K562 (cell line): ENCODE results near the gene HOXB4. TPM values are rescaled to one million over a fixed set of nuclear protein-coding genes. Genes with fewer than 3 reads are reported as not detected.

Experiments
- BHLHE40 ChIP-seq: IDR thresholded peaks from 2 replicates; pipeline ENCODE4 v1.6.1; 2011; ENCODE audit warnings: low read length, improper control_type of control experiment
- EGR1 ChIP-seq: fragments of 450-650 bp; conservative IDR thresholded peaks from 2 replicates; pipeline ENCODE4 v1.6.1; 2017; ENCODE audit warnings: mild to moderate bottlenecking
- FIP1L1 ChIP-seq: fragments of 200-400 bp; formaldehyde crosslinking; IDR thresholded peaks from 2 replicates; pipeline ENCODE4 v1.6.1; 2018; ENCODE audit warnings: mild to moderate bottlenecking, low read depth, low read length; ENCODE audit not compliant: poor library complexity, severe bottlenecking
- HDAC1 ChIP-seq, 2 experiments: fragments of 450-650 bp; IDR thresholded peaks; 2 replicates each; pipeline ENCODE4 v1.6.1; 2016 to 2017; ENCODE audit warnings: inconsistent platforms in 1 of 2, mild to moderate bottlenecking in 1 of 2, moderate library complexity in 1 of 2
- HNRNPL ChIP-seq: fragments of 200-400 bp; formaldehyde crosslinking; IDR thresholded peaks from 2 replicates; pipeline ENCODE4 v1.6.1; 2017; ENCODE audit warnings: low read depth, mild to moderate bottlenecking, low read length
- KDM4B ChIP-seq, 2 experiments: fragments of 450-650 bp in 1 of 2; sonication (generic) in 1 of 2; IDR thresholded peaks; 2 replicates each; pipeline ENCODE4 v1.6.1; 2016 to 2017; ENCODE audit warnings: borderline replicate concordance in 2 of 2, antibody characterized with exemption in 1 of 2, low read depth in 1 of 2, mild to moderate bottlenecking in 1 of 2
- SAP30 ChIP-seq: fragments of 200-600 bp; sonication (generic); IDR thresholded peaks from 2 replicates; pipeline ENCODE4 v1.6.1; 2012; ENCODE audit warnings: borderline replicate concordance, low read depth, mild to moderate bottlenecking, moderate library complexity, low read length, control low read depth, inconsistent platforms; ENCODE audit not compliant: insufficient read depth, poor library complexity, severe bottlenecking
- ZC3H4 ChIP-seq: sonication (generic); formaldehyde crosslinking; IDR thresholded peaks from 2 replicates; pipeline ENCODE4 v1.9.0; 2021; ENCODE audit warnings: missing genetic modification reagents, borderline replicate concordance
- ZNF696 ChIP-seq: fragments of 250-450 bp; sonication (Bioruptor Pico); conservative IDR thresholded peaks from 2 replicates; pipeline ENCODE4 v1.4.0; 2020; ENCODE audit warnings: mild to moderate bottlenecking, moderate library complexity
- polyA plus RNA-seq, 8 experiments: library from polyadenylated mRNA; depleted of rRNA in 4 of 8; stranded (reverse) in 5 of 8; unstranded in 3 of 8; fragments of >200 nt; fragmentation: Nextera tagmentation in 2 of 8; fragmentation: Illumina TruSeq in 1 of 8; extraction: Ambion mirVana in 2 of 8; extraction: Trizol in 1 of 8; gene quantifications; 2 replicates each; pipeline versions ENCODE4 v1.2.1 to v1.2.3, GENCODE V29; 2011 to 2014; ENCODE audit warnings: inconsistent platforms in 1 of 8, missing spikeins in 1 of 8
- total RNA-seq, 7 experiments: library from RNA; depleted of rRNA in 6 of 7; stranded (reverse); fragments of >200 nt in 6 of 7; fragmentation: Illumina TruSeq in 2 of 7; extraction: Trizol in 2 of 7; gene quantifications; 2 replicates each; pipeline versions ENCODE4 v1.2.1 to v1.2.3, GENCODE V29; 2011 to 2021; ENCODE audit warnings: low replicate concordance in 1 of 7
- TF ChIP-seq, protein P1 (sequence below): fragments of 200-800 bp; sonication (Bioruptor generic); IDR thresholded peaks from 2 replicates; pipeline ENCODE4 v1.6.1; 2017; ENCODE audit warnings: missing genetic modification characterization, missing compliant biosample characterization
- TF ChIP-seq, protein P2 (sequence below), 2 experiments: IDR thresholded peaks; 2 replicates each; pipeline ENCODE4 v1.6.1; 2011; ENCODE audit warnings: borderline replicate concordance in 1 of 2, control low read depth in 1 of 2, low read depth in 1 of 2, low read length in 1 of 2, mild to moderate bottlenecking in 1 of 2, mixed read lengths in 1 of 2, moderate library complexity in 1 of 2; ENCODE audit not compliant: insufficient read depth in 1 of 2, insufficient read length in 1 of 2, poor library complexity in 1 of 2, severe bottlenecking in 1 of 2; ENCODE audit errors: extremely low read depth in 1 of 2
- TF ChIP-seq, protein P3 (sequence below): sonication (generic); formaldehyde crosslinking; IDR thresholded peaks from 2 replicates; pipeline ENCODE4 v1.8.0; 2022; ENCODE audit warnings: mild to moderate bottlenecking, missing genetic modification reagents
- TF ChIP-seq, protein P4 (sequence below), 3 experiments: fragments of 200-800 bp in 1 of 3; sonication (Bioruptor generic) in 1 of 3; sonication (generic) in 1 of 3; formaldehyde crosslinking in 1 of 3; IDR thresholded peaks; 2 replicates each; pipeline versions ENCODE4 v1.6.1 to v1.8.0; 2016 to 2022; ENCODE audit warnings: mild to moderate bottlenecking in 2 of 3, missing compliant biosample characterization in 2 of 3, missing genetic modification characterization in 2 of 3, missing genetic modification reagents in 1 of 3
- TF ChIP-seq, protein P5 (sequence below): fragments of 450-650 bp; formaldehyde crosslinking; IDR thresholded peaks from 2 replicates; pipeline ENCODE4 v1.4.0; 2020; ENCODE audit warnings: mild to moderate bottlenecking, moderate library complexity

The HOXB4 gene
- total and polyA plus RNA-seq, 9 of the 15 experiments (the other 6 are each of a cell fraction or from before 2014, with no cell fraction given): 1.6 to 34.9 (median 14.9) TPM

DNA sequence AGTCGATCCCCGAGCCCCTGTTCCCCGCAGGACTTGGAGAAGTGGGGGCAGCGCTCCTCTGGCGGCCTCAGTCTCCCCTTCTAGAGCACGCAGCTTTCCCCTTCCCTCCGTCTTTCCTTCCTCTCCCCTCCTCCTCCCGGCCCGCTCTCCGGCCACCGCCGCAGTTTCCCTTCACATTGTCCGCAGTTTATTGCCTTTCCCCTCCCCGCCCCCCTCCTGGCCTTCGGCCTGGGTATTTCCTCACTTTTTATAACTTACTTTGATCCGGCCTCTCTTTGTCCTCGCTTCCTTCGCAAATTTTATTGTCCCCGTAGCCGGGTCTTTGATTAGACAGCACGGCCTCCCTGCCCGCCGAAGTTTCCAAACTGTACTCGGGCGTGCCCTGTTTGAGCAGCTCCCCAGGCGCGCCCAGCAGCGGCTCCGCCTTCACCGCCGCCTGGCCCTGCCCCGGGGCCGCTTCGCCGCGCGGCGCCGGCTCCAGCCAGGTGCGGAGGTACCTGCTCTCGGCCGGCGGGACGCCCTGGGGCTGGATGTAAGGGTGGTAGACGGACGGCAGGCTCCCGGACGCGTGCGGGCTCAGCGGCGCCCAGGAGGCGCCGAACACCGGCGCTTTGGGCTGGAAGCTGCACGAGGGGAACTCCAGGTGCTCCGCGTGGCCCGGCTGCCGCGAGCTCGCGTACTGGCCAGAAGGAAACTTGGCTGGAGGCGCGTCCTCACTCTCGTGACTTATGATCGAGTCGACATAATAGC lies 47.5 kb upstream of the HOXB4 start (continued):
- TF ChIP-seq, protein P1, sequence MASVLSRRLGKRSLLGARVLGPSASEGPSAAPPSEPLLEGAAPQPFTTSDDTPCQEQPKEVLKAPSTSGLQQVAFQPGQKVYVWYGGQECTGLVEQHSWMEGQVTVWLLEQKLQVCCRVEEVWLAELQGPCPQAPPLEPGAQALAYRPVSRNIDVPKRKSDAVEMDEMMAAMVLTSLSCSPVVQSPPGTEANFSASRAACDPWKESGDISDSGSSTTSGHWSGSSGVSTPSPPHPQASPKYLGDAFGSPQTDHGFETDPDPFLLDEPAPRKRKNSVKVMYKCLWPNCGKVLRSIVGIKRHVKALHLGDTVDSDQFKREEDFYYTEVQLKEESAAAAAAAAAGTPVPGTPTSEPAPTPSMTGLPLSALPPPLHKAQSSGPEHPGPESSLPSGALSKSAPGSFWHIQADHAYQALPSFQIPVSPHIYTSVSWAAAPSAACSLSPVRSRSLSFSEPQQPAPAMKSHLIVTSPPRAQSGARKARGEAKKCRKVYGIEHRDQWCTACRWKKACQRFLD (CRISPR knock-in tag): peak; percentile 10; the same call in 1 of the 2 replicates
- TF ChIP-seq, protein P2, sequence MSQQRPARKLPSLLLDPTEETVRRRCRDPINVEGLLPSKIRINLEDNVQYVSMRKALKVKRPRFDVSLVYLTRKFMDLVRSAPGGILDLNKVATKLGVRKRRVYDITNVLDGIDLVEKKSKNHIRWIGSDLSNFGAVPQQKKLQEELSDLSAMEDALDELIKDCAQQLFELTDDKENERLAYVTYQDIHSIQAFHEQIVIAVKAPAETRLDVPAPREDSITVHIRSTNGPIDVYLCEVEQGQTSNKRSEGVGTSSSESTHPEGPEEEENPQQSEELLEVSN (IDR thresholded peaks at IDR 0.05; ENCODE audit: borderline replicate concordance in 1 of 2, extremely low read depth in 1 of 2, insufficient read depth in 1 of 2, insufficient read length in 1 of 2, low read depth in 1 of 2, low read length in 1 of 2, poor library complexity in 1 of 2, severe bottlenecking in 1 of 2): peak; percentile 23 to 45
- TF ChIP-seq EGR1 (no peak), HNRNPL (0 out of 2 replicates have a peak, but pooled peaks have one; percentile 61), SAP30 (peak; percentile 75), FIP1L1 (peak; percentile 49), HDAC1 (IDR thresholded peaks at IDR 0.05) (peak in 1 of 2 experiments; percentile 4; a peak in 1 of 4 replicates), KDM4B (IDR thresholded peaks at IDR 0.05; ENCODE audit: borderline replicate concordance in 2 of 2, low read depth in 1 of 2) (0 out of 4 replicates have a peak, but pooled peaks of 1 of the 2 experiments have one; percentile 7), ZC3H4 (CRISPR knock-in tag) (peak; percentile 92), BHLHE40 (peak; percentile 77), ZNF696 (no peak)
- TF ChIP-seq, protein P3, sequence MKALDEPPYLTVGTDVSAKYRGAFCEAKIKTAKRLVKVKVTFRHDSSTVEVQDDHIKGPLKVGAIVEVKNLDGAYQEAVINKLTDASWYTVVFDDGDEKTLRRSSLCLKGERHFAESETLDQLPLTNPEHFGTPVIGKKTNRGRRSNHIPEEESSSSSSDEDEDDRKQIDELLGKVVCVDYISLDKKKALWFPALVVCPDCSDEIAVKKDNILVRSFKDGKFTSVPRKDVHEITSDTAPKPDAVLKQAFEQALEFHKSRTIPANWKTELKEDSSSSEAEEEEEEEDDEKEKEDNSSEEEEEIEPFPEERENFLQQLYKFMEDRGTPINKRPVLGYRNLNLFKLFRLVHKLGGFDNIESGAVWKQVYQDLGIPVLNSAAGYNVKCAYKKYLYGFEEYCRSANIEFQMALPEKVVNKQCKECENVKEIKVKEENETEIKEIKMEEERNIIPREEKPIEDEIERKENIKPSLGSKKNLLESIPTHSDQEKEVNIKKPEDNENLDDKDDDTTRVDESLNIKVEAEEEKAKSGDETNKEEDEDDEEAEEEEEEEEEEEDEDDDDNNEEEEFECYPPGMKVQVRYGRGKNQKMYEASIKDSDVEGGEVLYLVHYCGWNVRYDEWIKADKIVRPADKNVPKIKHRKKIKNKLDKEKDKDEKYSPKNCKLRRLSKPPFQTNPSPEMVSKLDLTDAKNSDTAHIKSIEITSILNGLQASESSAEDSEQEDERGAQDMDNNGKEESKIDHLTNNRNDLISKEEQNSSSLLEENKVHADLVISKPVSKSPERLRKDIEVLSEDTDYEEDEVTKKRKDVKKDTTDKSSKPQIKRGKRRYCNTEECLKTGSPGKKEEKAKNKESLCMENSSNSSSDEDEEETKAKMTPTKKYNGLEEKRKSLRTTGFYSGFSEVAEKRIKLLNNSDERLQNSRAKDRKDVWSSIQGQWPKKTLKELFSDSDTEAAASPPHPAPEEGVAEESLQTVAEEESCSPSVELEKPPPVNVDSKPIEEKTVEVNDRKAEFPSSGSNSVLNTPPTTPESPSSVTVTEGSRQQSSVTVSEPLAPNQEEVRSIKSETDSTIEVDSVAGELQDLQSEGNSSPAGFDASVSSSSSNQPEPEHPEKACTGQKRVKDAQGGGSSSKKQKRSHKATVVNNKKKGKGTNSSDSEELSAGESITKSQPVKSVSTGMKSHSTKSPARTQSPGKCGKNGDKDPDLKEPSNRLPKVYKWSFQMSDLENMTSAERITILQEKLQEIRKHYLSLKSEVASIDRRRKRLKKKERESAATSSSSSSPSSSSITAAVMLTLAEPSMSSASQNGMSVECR (CRISPR knock-in tag): peak; percentile 25; the same call in 1 of the 2 replicates
- TF ChIP-seq, protein P4, sequence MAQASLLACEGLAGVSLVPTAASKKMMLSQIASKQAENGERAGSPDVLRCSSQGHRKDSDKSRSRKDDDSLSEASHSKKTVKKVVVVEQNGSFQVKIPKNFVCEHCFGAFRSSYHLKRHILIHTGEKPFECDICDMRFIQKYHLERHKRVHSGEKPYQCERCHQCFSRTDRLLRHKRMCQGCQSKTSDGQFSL (CRISPR knock-in tag; IDR thresholded peaks at IDR 0.05): 0 out of 2 replicates have a peak, but pooled peaks have one; percentile 14
- TF ChIP-seq, protein P4 (tag; IDR thresholded peaks at IDR 0.05): no peak
- TF ChIP-seq, protein P5, sequence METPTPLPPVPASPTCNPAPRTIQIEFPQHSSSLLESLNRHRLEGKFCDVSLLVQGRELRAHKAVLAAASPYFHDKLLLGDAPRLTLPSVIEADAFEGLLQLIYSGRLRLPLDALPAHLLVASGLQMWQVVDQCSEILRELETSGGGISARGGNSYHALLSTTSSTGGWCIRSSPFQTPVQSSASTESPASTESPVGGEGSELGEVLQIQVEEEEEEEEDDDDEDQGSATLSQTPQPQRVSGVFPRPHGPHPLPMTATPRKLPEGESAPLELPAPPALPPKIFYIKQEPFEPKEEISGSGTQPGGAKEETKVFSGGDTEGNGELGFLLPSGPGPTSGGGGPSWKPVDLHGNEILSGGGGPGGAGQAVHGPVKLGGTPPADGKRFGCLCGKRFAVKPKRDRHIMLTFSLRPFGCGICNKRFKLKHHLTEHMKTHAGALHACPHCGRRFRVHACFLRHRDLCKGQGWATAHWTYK: no peak
